D721Med (cell line): ENCODE measurements around the gene ZNF860.

Experiments
- DNase-seq: peaks from one replicate; pipeline ENCODE4 v3.0.0; 2011; ENCODE audit warnings: low spot score; ENCODE audit not compliant: insufficient read length
- FAIRE-seq: peaks from 2 replicates; lab custom pipeline; 2011; peaks lifted over from hg19 to GRCh38; lab: Jason Lieb, UNC
- TF ChIP-seq, protein P1 (sequence below): IDR thresholded peaks from 2 replicates; pipeline ENCODE4 v1.5.1; 2012; ENCODE audit warnings: mild to moderate bottlenecking, control low read depth; ENCODE audit not compliant: insufficient read depth; ENCODE audit errors: missing control alignments

Gene ZNF860

DNA sequence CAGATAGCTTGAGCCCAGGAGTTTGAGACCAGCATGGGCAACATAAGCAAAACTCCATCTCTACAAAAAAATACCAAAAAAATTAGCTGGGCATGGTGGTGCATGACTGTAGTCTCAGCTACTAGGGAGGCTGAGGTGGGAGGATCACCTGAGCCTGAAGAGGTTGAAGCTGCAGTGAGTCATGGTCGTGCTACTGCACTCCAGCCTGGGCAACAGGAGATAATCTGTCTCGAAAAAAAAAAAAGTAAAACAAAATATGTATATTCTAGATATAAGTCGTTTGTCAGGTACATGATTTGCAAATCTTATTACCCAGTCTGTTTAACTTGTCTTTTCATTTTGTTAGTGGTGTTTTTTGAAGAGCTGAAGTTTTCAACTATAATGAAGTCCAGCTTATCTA, 40.2 kb downstream of the ZNF860 start:
- TF ChIP-seq, protein P1, sequence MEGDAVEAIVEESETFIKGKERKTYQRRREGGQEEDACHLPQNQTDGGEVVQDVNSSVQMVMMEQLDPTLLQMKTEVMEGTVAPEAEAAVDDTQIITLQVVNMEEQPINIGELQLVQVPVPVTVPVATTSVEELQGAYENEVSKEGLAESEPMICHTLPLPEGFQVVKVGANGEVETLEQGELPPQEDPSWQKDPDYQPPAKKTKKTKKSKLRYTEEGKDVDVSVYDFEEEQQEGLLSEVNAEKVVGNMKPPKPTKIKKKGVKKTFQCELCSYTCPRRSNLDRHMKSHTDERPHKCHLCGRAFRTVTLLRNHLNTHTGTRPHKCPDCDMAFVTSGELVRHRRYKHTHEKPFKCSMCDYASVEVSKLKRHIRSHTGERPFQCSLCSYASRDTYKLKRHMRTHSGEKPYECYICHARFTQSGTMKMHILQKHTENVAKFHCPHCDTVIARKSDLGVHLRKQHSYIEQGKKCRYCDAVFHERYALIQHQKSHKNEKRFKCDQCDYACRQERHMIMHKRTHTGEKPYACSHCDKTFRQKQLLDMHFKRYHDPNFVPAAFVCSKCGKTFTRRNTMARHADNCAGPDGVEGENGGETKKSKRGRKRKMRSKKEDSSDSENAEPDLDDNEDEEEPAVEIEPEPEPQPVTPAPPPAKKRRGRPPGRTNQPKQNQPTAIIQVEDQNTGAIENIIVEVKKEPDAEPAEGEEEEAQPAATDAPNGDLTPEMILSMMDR, result no peak
- no peak for DNase-seq
- no peak for FAIRE-seq

DNA sequence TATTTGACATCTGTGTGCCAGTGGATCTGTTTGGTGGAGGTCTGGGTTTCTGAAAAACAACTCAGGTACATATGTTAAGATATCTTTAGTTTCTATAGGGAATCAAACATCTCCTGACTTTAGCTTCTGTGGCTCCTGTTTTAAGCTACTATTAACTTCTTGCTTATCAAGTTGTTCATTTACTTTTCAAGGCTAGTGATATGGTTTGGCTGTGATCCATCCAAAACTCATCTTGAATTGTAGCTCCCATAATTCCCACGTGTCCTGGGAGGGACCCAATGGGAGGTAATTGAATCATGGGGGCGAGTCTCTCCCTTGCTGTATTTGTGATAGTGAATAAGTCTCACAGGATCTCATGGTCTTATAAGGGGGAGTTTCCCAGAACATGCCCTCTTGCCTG, 41.4 kb downstream of the ZNF860 start:
- TF ChIP-seq, protein P1, result no peak
- no peak for DNase-seq
- no peak for FAIRE-seq

GRCh38 chr3:32026593-32026992, 45.0 kb downstream of the ZNF860 start:
- TF ChIP-seq, protein P1, result no peak
- no peak for DNase-seq
- no peak for FAIRE-seq

GRCh38 chr3:32037932-32038267, 56.4 kb downstream of the ZNF860 start:
- TF ChIP-seq, protein P1, result no peak

DNA sequence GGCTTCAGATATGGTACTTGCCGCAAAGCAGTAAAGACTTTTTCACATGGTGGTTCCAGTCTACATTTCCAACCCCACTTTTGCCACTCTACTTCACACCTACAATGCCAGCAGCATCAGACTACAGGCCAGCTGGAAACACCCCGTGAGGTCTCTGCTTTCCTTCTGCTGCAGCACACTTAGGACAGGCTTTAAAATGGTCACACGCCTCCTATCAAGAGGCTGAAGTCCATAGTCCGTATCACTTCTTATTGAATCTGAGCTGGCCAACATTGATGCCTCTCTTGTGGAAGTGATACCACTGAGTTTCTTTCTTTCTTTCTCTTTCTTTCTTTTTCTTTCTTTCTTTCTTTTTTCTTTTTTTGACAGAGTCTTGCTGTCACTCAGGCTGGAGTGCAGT, 59.8 kb downstream of the ZNF860 start:
- FAIRE-seq, result no peak
- TF ChIP-seq, protein P1, result no peak
- no peak for DNase-seq

More at GRCh38 chr3:32037932-32038267, 56.4 kb downstream of the ZNF860 start:
- FAIRE-seq (no peak), DNase-seq (no peak)
